GM10266 (cell line): ENCODE results near the gene SLC5A3.

Experiments
- DNase-seq: peaks from one replicate; pipeline ENCODE4 v3.0.0; 2012; ENCODE audit errors: extremely low spot score
- TF ChIP-seq, protein P1 (sequence below): IDR thresholded peaks from 2 replicates; pipeline ENCODE4 v1.5.1; 2012; ENCODE audit warnings: mild to moderate bottlenecking, low read depth; ENCODE audit not compliant: control insufficient read depth, insufficient read depth; ENCODE audit errors: missing control alignments

The SLC5A3 gene

DNA sequence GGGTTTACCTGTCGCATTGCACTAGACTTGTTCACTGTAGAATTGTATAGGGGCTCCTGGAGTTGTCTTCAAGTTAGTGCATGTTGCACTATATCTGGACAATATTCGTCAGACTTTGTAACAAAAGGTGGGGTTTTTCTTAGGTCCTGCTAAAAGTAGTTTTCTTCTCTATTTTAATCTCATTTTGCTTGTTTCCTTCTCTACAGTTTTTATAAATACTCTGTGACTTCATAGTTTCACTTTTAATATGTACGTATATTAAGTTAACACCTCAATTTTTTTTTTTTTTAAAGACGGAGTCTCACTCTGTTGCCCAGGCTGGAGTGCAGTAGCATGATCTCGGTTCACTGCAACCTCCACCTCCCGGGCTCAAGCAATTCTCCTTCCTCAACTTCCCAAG, 26.5 kb upstream of the SLC5A3 start:
- TF ChIP-seq, protein P1, sequence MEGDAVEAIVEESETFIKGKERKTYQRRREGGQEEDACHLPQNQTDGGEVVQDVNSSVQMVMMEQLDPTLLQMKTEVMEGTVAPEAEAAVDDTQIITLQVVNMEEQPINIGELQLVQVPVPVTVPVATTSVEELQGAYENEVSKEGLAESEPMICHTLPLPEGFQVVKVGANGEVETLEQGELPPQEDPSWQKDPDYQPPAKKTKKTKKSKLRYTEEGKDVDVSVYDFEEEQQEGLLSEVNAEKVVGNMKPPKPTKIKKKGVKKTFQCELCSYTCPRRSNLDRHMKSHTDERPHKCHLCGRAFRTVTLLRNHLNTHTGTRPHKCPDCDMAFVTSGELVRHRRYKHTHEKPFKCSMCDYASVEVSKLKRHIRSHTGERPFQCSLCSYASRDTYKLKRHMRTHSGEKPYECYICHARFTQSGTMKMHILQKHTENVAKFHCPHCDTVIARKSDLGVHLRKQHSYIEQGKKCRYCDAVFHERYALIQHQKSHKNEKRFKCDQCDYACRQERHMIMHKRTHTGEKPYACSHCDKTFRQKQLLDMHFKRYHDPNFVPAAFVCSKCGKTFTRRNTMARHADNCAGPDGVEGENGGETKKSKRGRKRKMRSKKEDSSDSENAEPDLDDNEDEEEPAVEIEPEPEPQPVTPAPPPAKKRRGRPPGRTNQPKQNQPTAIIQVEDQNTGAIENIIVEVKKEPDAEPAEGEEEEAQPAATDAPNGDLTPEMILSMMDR, result no peak
- DNase-seq, result peak; percentile 56

DNA sequence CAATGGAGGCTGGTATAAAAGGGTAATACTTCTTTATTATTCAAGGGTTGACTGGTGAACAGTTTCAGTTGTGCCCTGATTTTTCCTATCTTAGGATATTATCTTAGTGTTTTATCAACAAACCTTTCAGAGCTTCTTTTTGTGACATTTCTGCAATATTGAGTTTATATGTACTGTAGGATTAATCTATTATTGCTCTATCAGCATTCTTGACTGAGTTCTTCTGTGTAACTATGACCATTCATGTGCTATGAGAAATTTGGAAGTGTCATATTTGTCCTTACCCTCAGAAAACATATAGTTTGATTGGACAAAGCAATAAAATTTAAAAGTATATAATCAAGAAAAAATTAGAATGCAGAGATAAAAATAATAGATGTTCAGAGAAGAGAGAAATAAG, 25.5 kb upstream of the SLC5A3 start:
- TF ChIP-seq, protein P1, result no peak

DNA sequence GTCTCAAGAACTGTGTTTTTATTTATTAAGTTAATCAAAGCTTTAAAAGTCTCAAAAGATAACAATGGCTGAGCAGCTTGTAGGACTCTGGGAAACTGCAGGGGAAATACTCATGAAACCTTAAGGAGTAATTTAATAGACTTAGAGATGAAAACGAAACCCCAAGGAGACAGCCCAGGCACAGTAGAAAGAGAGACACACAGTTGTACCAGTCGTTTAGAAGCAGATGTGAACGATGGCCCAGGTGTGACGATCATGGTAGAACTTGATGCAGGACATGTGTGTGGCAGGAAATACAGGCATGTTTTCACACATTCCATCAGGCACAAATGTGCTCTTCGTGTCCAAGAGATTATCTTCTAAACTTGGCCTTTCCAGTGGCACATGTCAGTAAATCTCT, 21.2 kb upstream of the SLC5A3 start:
- DNase-seq, result no peak
- TF ChIP-seq, protein P1, result no peak

More for the DNA sequence above, 25.5 kb upstream of the SLC5A3 start:
- no peak for DNase-seq

DNA sequence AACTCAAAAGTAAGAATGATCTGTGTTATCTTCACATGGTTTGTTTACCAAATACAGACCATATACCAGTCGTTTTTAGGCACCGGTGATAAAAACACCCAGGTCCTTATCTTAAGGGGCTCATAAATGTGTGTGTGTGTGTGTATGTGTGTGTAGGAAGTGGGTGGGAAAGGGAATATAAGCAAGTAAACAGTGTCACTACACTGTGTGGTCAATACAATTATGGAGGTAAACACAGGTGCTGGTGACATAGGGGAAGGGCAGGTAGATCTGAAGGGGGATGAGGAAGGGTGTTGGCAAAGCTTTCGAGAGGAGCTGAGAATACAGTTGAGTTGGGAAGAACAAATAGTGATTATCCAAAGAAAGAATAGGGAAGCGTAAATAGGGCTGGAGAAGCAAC, 19.1 kb upstream of the SLC5A3 start:
- DNase-seq, result no peak

DNA sequence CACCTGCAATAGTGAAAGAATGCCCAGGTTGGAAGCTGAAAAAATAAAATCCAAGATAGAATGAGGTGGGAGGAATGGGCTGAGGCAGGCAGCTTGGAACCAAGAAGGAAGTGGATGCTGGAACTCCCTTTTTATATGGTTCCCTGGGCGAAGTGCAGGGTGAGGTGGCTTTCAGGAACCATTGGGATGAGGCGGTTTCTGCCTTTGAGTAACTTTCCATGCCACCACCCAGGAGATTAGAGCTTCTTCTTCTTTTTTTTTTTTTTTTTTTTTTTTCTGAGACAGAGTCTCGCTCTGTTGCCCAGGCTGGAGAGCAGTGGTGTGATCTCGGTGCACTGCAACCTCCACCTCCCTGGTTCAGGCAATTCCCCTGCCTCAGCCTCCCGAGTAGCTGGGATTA, 17.8 kb upstream of the SLC5A3 start:
- TF ChIP-seq, protein P1, result no peak
- no peak for DNase-seq

More for the DNA sequence above, 19.1 kb upstream of the SLC5A3 start:
- TF ChIP-seq, protein P1, result no peak

DNA sequence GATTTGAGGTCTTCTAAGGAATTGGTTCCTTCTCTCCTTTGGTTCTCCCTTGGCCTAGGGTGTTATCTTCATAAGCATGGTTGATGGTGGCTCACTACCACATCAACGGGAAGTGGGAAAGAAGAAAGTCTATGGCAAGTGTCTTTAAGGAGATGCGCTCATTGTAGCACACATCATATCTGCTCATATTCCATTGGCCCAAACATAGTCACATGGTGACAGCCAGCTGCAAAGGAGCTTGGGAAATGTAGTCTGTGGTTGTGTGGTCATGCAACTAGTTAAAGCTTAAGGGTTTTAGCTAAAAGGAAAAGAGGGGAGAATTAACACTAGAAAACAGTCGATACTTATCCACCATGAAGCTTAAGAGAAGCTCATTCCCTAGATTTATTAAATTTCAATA, 11.4 kb upstream of the SLC5A3 start:
- TF ChIP-seq, protein P1, result no peak
- no peak for DNase-seq

DNA sequence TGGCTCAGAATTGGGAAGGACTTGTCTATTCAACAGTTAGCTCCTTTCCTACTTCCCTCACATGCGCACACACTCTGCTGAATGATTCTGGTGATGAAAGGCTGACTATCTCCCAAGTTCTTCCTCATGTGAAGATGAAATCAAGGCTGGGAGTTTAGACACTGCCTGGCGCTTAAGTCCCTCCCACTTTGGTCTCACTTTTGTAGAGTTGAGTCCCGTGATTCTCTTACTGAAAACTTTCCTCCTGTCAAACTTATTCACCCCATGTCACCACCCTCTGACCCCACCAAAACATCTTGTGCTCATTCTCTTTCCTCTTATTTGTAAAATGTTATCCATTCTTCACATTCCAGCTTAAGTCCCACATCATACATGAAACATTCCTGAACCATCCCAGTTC, 8.4 kb upstream of the SLC5A3 start:
- TF ChIP-seq, protein P1, result no peak
- DNase-seq, result no peak
